A549 (cell line): ENCODE results near the gene BZW1. TPM values are rescaled to one million over a fixed set of nuclear protein-coding genes. Genes with fewer than 3 reads are reported as not detected.

Source experiments
- ATAC-seq, 2 experiments: fragments of 200-7000 bp in 1 of 2; fragments of >200 bp in 1 of 2; cut with Nextera tagmentation in 1 of 2; cut with Tn5 transposase in 1 of 2; 3 replicates each; pipeline versions ENCODE4 v1.8.0 to v1.9.1; 2018 to 2020; ENCODE audit warnings: mild to moderate bottlenecking in 1 of 2, moderate library complexity in 1 of 2
- CTCF ChIA-PET: fragments of 300-600 bp; sonication (Branson Sonifier 250); formaldehyde crosslinking; extraction: SDS; loops from one replicate; lab custom pipeline; 2021; ENCODE audit warnings: antibody characterized with exemption, inconsistent platforms; lab: Yijun Ruan, JAX
- POLR2A ChIA-PET: fragments of 350-600 bp; formaldehyde crosslinking; extraction: SDS; loops from one replicate; lab custom pipeline; 2021; ENCODE audit warnings: antibody characterized with exemption, inconsistent platforms; lab: Yijun Ruan, JAX
- DNase-seq, 2 experiments: peaks; one replicate each; pipeline versions ENCODE4 v3.0.0 to v3.0.0-alpha.2; 2011 to 2016; ENCODE audit warnings: low read depth in 1 of 2, low spot score in 1 of 2
- FAIRE-seq: peaks from 2 replicates; lab custom pipeline; 2011; peaks lifted over from hg19 to GRCh38; lab: Jason Lieb, UNC
- H3K27ac ChIP-seq, 2 experiments: fragments of >200 bp; sonication (Bioruptor Twin); formaldehyde crosslinking; 3 replicates each; pipeline ENCODE4 v1.5.1; 2016 to 2017
- H3K4me1 ChIP-seq: fragments of >200 bp; sonication (Bioruptor Twin); formaldehyde crosslinking; 3 replicates; pipeline ENCODE4 v1.6.1; 2016
- H3K4me2 ChIP-seq: fragments of >200 bp; sonication (Bioruptor Twin); formaldehyde crosslinking; 3 replicates; pipeline ENCODE4 v1.6.1; 2016
- H3K4me3 ChIP-seq: fragments of >200 bp; sonication (Bioruptor Twin); formaldehyde crosslinking; 3 replicates; pipeline ENCODE4 v1.5.1; 2016
- H3K9me3 ChIP-seq: fragments of >200 bp; sonication (Bioruptor Twin); formaldehyde crosslinking; 3 replicates; pipeline ENCODE4 v1.6.1; 2016
- BCL3 ChIP-seq: fragments of >200 bp; sonication (Bioruptor Twin); formaldehyde crosslinking; IDR thresholded peaks from 3 replicates; pipeline ENCODE4 v1.6.1; 2016
- EHF ChIP-seq: fragments of 250-450 bp; sonication (Bioruptor Pico); IDR thresholded peaks from 2 replicates; pipeline ENCODE4 v1.5.0; 2020; ENCODE audit warnings: mild to moderate bottlenecking
- EP300 ChIP-seq, 2 experiments: fragments of >200 bp; sonication (Bioruptor Twin); formaldehyde crosslinking; IDR thresholded peaks; 2 replicates in 1 of 2; 3 replicates in 1 of 2; pipeline ENCODE4 v1.6.1; 2016 to 2017
- FOSL2 ChIP-seq, 2 experiments: fragments of 450-650 bp in 1 of 2; fragments of >200 bp in 1 of 2; sonication (Bioruptor Twin) in 1 of 2; formaldehyde crosslinking; IDR thresholded peaks; 2 replicates each; pipeline versions ENCODE4 v1.5.0 to v1.6.1; 2016 to 2020; ENCODE audit warnings: mild to moderate bottlenecking in 1 of 2, moderate library complexity in 1 of 2
- GATA3 ChIP-seq: IDR thresholded peaks from 2 replicates; pipeline ENCODE4 v1.6.1; 2012; ENCODE audit warnings: borderline replicate concordance
- HOXB13 ChIP-seq: fragments of 250-450 bp; sonication (Bioruptor Pico); IDR thresholded peaks from 2 replicates; pipeline ENCODE4 v1.5.0; 2020; ENCODE audit warnings: low read depth, mild to moderate bottlenecking, moderate library complexity
- JUN ChIP-seq, 2 experiments: fragments of >200 bp; sonication (Bioruptor Twin); formaldehyde crosslinking; IDR thresholded peaks; 2 replicates in 1 of 2; 3 replicates in 1 of 2; pipeline ENCODE4 v1.6.1; 2016 to 2017
- JUNB ChIP-seq: fragments of >200 bp; sonication (Bioruptor Twin); formaldehyde crosslinking; IDR thresholded peaks from 2 replicates; pipeline ENCODE4 v1.6.1; 2016
- MAZ ChIP-seq: fragments of 150-350 bp; IDR thresholded peaks from 2 replicates; pipeline ENCODE4 v1.6.1; 2014; ENCODE audit warnings: antibody characterized with exemption, low read depth, low read length, borderline replicate concordance
- MYC ChIP-seq: IDR thresholded peaks from 2 replicates; pipeline ENCODE4 v1.6.1; 2012; ENCODE audit warnings: mild to moderate bottlenecking, inconsistent platforms, low read length, improper control_type of control experiment, borderline replicate concordance
- NFE2L2 ChIP-seq: fragments of 150-350 bp; conservative IDR thresholded peaks from 2 replicates; pipeline ENCODE4 v1.6.1; 2014; ENCODE audit warnings: low read length
- NPAS2 ChIP-seq: fragments of 250-450 bp; sonication (Bioruptor Pico); IDR thresholded peaks from 2 replicates; pipeline ENCODE4 v1.8.0; 2022; ENCODE audit warnings: mild to moderate bottlenecking, moderate library complexity, borderline replicate concordance
- PHF8 ChIP-seq: fragments of 200-600 bp; sonication (generic); IDR thresholded peaks from 2 replicates; pipeline ENCODE4 v1.6.1; 2016; ENCODE audit warnings: low read depth, mild to moderate bottlenecking, antibody characterized with exemption, moderate library complexity, borderline replicate concordance
- POLR2A ChIP-seq: IDR thresholded peaks from 2 replicates; pipeline ENCODE4 v1.6.1; 2012; ENCODE audit warnings: mild to moderate bottlenecking, low read length
- RAD21 ChIP-seq, 2 experiments: fragments of >200 bp in 1 of 2; sonication (Bioruptor Twin) in 1 of 2; formaldehyde crosslinking in 1 of 2; IDR thresholded peaks in 1 of 2; conservative IDR thresholded peaks in 1 of 2; 2 replicates in 1 of 2; 3 replicates in 1 of 2; pipeline ENCODE4 v1.6.1; 2012 to 2018; ENCODE audit warnings: inconsistent platforms in 1 of 2
- RARB ChIP-seq: fragments of 250-450 bp; sonication (Bioruptor Pico); IDR thresholded peaks from 2 replicates; pipeline ENCODE4 v1.8.0; 2021; ENCODE audit warnings: mild to moderate bottlenecking, moderate library complexity
- RFX5 ChIP-seq: fragments of 450-650 bp; IDR thresholded peaks from 2 replicates; pipeline ENCODE4 v1.7.1; 2014; ENCODE audit warnings: antibody characterized with exemption, mild to moderate bottlenecking, moderate library complexity
- RNF2 ChIP-seq: fragments of 200-600 bp; sonication (generic); IDR thresholded peaks from 2 replicates; pipeline ENCODE4 v1.6.1; 2016; ENCODE audit warnings: low read depth, mild to moderate bottlenecking, antibody characterized with exemption, moderate library complexity, borderline replicate concordance
- SMC3 ChIP-seq: fragments of >200 bp; sonication (Bioruptor Twin); formaldehyde crosslinking; IDR thresholded peaks from 3 replicates; pipeline ENCODE4 v1.6.1; 2018; ENCODE audit warnings: inconsistent platforms
- TFCP2L1 ChIP-seq: fragments of 250-450 bp; sonication (Bioruptor Pico); IDR thresholded peaks from 2 replicates; pipeline ENCODE4 v1.5.0; 2021; ENCODE audit warnings: mild to moderate bottlenecking
- USF2 ChIP-seq: fragments of 450-650 bp; IDR thresholded peaks from 2 replicates; pipeline ENCODE4 v1.6.1; 2014; ENCODE audit warnings: antibody characterized with exemption
- ZC3H11A ChIP-seq: fragments of 450-650 bp; IDR thresholded peaks from 2 replicates; pipeline ENCODE4 v1.6.1; 2014; ENCODE audit warnings: antibody characterized with exemption, mild to moderate bottlenecking
- ZFP36 ChIP-seq: fragments of 450-650 bp; IDR thresholded peaks from 2 replicates; pipeline ENCODE4 v1.6.1; 2014; ENCODE audit warnings: borderline replicate concordance; ENCODE audit not compliant: partially characterized antibody
- ZNF302 ChIP-seq: fragments of 250-450 bp; sonication (Bioruptor Pico); IDR thresholded peaks from 2 replicates; pipeline ENCODE4 v1.9.0; 2021; ENCODE audit warnings: inconsistent platforms, mild to moderate bottlenecking, moderate library complexity
- ZSCAN20 ChIP-seq: fragments of 250-450 bp; sonication (Bioruptor Pico); IDR thresholded peaks from 2 replicates; pipeline ENCODE4 v1.8.0; 2022; ENCODE audit warnings: mild to moderate bottlenecking, moderate library complexity
- WGBS: methylation state at CpG from one replicate; pipeline ENCODE4 v1.1.6; 2017; ENCODE audit errors: missing lambda C conversion rate; 5-methylcytosine and 5-hydroxymethylcytosine counted together
- polyA plus RNA-seq, 4 experiments: library from polyadenylated mRNA; depleted of rRNA in 3 of 4; stranded (reverse); fragments of >200 nt; fragmentation: RNase III in 1 of 4; extraction: RNeasy Plus Mini Kit Qiagen cat#74134 plus additional on column Dnase treatment in 1 of 4; gene quantifications; 2 replicates in 3 of 4; 3 replicates in 1 of 4; pipeline ENCODE4 v1.2.3, GENCODE V29; 2011 to 2017
- TF ChIP-seq, protein P1 (sequence below): fragments of 250-450 bp; sonication (Bioruptor Pico); IDR thresholded peaks from 2 replicates; pipeline ENCODE4 v1.5.0; 2021; ENCODE audit warnings: mild to moderate bottlenecking, moderate library complexity, borderline replicate concordance
- TF ChIP-seq, protein P2 (sequence below): fragments of >200 bp; sonication (Bioruptor Twin); formaldehyde crosslinking; IDR thresholded peaks from 3 replicates; pipeline ENCODE4 v1.5.1; 2016
- TF ChIP-seq, protein P3 (sequence below): fragments of 250-450 bp; sonication (Bioruptor Pico); IDR thresholded peaks from 2 replicates; pipeline ENCODE4 v1.5.0; 2020; ENCODE audit warnings: low read depth, mild to moderate bottlenecking, moderate library complexity

Gene BZW1
- polyA plus RNA-seq, 2 of the 4 experiments (the other 2 are of a cell fraction): 401 to 439 TPM

DNA sequence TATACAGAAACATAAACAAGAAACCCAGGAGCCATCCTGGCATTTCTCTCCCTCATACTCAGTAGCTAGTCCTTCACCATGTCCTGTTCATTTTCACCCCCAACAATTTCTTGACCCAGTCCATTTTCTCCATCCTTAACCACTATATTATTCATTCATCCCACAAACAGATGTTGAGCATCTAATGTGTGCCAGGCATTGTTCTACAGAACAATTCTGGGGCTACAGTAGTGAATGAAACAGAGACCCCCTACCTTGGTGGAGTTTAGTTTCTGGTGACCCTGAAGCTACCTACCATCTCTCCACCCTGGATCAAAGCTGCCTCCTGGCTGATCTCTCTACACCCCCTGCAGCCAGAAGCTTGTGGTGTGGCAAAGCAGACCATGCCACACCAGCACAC, 27.5 kb upstream of the BZW1 start:
- no peak for FAIRE-seq
- H3K27ac ChIP-seq: peak overlapping the region; percentile 41 to 84; a peak in 5 of 6 replicates
- H3K4me3 ChIP-seq: no peak overlapping the region
- ChIA-PET CTCF (interaction anchor here (1.5 to 1.9 kb wide), 2 partner anchors 10 to 11 kb away, joined by 5 to 7 read pairs; no protein-coding TSS in a partner anchor), POLR2A (no interaction called here)
- peaks cover 49% of the 10 kb centered on the region for H3K4me1 ChIP-seq
- no peak for DNase-seq
- TF ChIP-seq RAD21 (conservative IDR thresholded peaks at IDR 0.05 in 1 of 2, IDR thresholded peaks at IDR 0.05 in 1 of 2): no peak
- TF ChIP-seq JUN (IDR thresholded peaks at IDR 0.05): no peak
- no peak for TF ChIP-seq MYC
- no peak for TF ChIP-seq NPAS2 (CRISPR knock-in tag)
- no peak for TF ChIP-seq EHF (CRISPR knock-in tag)
- no peak for TF ChIP-seq JUNB
- no peak for TF ChIP-seq ZC3H11A
- no peak for TF ChIP-seq RNF2
- TF ChIP-seq ZSCAN20 (CRISPR knock-in tag): no peak
- no peak for TF ChIP-seq TFCP2L1 (CRISPR knock-in tag)
- TF ChIP-seq, protein P1, sequence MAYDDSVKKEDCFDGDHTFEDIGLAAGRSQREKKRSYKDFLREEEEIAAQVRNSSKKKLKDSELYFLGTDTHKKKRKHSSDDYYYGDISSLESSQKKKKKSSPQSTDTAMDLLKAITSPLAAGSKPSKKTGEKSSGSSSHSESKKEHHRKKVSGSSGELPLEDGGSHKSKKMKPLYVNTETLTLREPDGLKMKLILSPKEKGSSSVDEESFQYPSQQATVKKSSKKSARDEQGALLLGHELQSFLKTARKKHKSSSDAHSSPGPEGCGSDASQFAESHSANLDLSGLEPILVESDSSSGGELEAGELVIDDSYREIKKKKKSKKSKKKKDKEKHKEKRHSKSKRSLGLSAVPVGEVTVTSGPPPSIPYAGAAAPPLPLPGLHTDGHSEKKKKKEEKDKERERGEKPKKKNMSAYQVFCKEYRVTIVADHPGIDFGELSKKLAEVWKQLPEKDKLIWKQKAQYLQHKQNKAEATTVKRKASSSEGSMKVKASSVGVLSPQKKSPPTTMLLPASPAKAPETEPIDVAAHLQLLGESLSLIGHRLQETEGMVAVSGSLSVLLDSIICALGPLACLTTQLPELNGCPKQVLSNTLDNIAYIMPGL (CRISPR knock-in tag): no peak
- TF ChIP-seq PHF8: no peak
- no peak for TF ChIP-seq ZNF302 (CRISPR knock-in tag)
- TF ChIP-seq POLR2A: no peak
- no peak for TF ChIP-seq HOXB13
- no peak for TF ChIP-seq RARB (CRISPR knock-in tag)
- no peak for TF ChIP-seq USF2
- TF ChIP-seq RFX5: no peak
- TF ChIP-seq, protein P2, sequence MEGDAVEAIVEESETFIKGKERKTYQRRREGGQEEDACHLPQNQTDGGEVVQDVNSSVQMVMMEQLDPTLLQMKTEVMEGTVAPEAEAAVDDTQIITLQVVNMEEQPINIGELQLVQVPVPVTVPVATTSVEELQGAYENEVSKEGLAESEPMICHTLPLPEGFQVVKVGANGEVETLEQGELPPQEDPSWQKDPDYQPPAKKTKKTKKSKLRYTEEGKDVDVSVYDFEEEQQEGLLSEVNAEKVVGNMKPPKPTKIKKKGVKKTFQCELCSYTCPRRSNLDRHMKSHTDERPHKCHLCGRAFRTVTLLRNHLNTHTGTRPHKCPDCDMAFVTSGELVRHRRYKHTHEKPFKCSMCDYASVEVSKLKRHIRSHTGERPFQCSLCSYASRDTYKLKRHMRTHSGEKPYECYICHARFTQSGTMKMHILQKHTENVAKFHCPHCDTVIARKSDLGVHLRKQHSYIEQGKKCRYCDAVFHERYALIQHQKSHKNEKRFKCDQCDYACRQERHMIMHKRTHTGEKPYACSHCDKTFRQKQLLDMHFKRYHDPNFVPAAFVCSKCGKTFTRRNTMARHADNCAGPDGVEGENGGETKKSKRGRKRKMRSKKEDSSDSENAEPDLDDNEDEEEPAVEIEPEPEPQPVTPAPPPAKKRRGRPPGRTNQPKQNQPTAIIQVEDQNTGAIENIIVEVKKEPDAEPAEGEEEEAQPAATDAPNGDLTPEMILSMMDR: no peak
- TF ChIP-seq, protein P3, sequence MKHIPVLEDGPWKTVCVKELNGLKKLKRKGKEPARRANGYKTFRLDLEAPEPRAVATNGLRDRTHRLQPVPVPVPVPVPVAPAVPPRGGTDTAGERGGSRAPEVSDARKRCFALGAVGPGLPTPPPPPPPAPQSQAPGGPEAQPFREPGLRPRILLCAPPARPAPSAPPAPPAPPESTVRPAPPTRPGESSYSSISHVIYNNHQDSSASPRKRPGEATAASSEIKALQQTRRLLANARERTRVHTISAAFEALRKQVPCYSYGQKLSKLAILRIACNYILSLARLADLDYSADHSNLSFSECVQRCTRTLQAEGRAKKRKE (CRISPR knock-in tag): no peak
- H3K4me2 ChIP-seq: no peak overlapping the region
- H3K9me3 ChIP-seq: no peaks in the 10 kb centered on the region
- no peak for ATAC-seq

DNA sequence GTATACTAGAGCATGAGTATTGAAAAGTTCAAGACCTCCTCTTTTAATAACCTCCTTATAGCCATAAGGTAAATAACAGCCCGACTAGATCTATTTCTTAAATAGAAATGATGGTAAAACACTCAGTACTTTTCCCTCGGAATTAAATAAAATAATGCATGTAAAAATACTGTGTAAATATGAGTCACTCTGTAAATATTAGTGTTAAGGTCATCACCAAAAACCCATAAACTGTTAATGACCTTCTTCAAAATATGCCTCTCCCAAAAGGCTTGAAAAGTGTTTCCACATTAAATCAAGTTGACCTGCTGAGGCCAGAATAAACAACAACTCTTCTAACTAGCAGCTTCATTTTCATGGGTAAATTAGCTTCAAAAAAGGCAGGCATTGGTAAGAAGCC, 25.3 kb upstream of the BZW1 start:
- WGBS: 2% methylated on average over 2 of the region's 2 CpGs
- Histone ChIP-seq H3K4me3 (no peak overlapping the region), H3K27ac (peak overlapping the region; percentile 84 to 86), H3K9me3 (no peaks in the 10 kb centered on the region), H3K4me2 (peak overlapping the region; percentile 79), H3K4me1 (peaks cover 46% of the 10 kb centered on the region)
- no peak for FAIRE-seq
- peak in 1 of 2 experiments; percentile 69 for DNase-seq
- peak in 1 of 2 experiments; percentile 16; a peak in 4 of 6 replicates for ATAC-seq
- CTCF ChIA-PET: interaction anchor here (0.7 to 1.3 kb wide), 2 partner anchors 28 to 38 kb away, joined by 3 to 5 read pairs; no protein-coding TSS in a partner anchor
- POLR2A ChIA-PET: interaction anchor here (0.6 to 0.9 kb wide), 2 partner anchors 9 to 25 kb away, joined by 4 read pairs; partner anchors contain the start of gene BZW1
- TF ChIP-seq TFCP2L1 (CRISPR knock-in tag) (no peak), JUN (IDR thresholded peaks at IDR 0.05) (peak in 1 of 2 experiments; percentile 75; a peak in 1 of 5 replicates), NFE2L2 (no peak), GATA3 (peak; percentile 80; the same call in 1 of the 2 replicates), SMC3 (peak; percentile 37; the same call in 2 of the 3 replicates), PHF8 (no peak), JUNB (peak; percentile 85), ZFP36 (peak; percentile 22), NPAS2 (CRISPR knock-in tag) (no peak), RAD21 (conservative IDR thresholded peaks at IDR 0.05 in 1 of 2, IDR thresholded peaks at IDR 0.05 in 1 of 2) (peak in 1 of 2 experiments; percentile 25; a peak in 1 of 5 replicates), MAZ (no peak), RARB (CRISPR knock-in tag) (peak; percentile 25; the same call in 1 of the 2 replicates), BCL3 (0 out of 3 replicates have a peak, but pooled peaks have one; percentile 31), EP300 (IDR thresholded peaks at IDR 0.05) (peak; percentile 20 to 40; a peak in 2 of 5 replicates), FOSL2 (IDR thresholded peaks at IDR 0.05) (peak; percentile 65), FOSL2 (CRISPR knock-in tag; IDR thresholded peaks at IDR 0.05) (peak; percentile 89)
